Activated CD8-positive, alpha-beta T cell treated with anti-CD3 and anti-CD28 coated beads, Interleukin-2, amount 10 ng/mL, durations not matched to agents 7 days and 5 days (primary cell): Measurements from ENCODE around the gene ESRRB. TPM values are rescaled to one million over a fixed set of nuclear protein-coding genes. Genes with fewer than 3 reads are reported as not detected.

Source experiments
- ATAC-seq: fragments of 150-1000 bp; cut with Tn5 transposase; one replicate; pipeline ENCODE4 v1.10.0; 2021; ENCODE audit warnings: moderate library complexity
- CTCF ChIA-PET: fragments of 350-600 bp; sonication (Branson Sonifier 250); formaldehyde crosslinking; loops from one replicate; lab custom pipeline; 2021; ENCODE audit warnings: antibody characterized with exemption; lab: Charles Lee
- POLR2A ChIA-PET: fragments of 350-600 bp; sonication (Branson Sonifier 250); formaldehyde crosslinking; loops from one replicate; lab custom pipeline; 2021; ENCODE audit warnings: antibody characterized with exemption; lab: Charles Lee
- DNase-seq: peaks from one replicate; pipeline ENCODE4 v3.0.0-alpha.2; 2020
- H3K27ac Mint-ChIP-seq: one replicate; pipeline ENCODE4 v1.8.0; 2021; ENCODE audit warnings: mild to moderate bottlenecking, mixed read lengths
- H3K27me3 Mint-ChIP-seq: one replicate; pipeline ENCODE4 v1.8.0; 2021; ENCODE audit warnings: low read depth, mixed read lengths
- H3K36me3 Mint-ChIP-seq: one replicate; pipeline ENCODE4 v1.8.0; 2021; ENCODE audit warnings: low read depth, mixed read lengths
- H3K4me1 Mint-ChIP-seq: one replicate; pipeline ENCODE4 v1.8.0; 2021; ENCODE audit warnings: low read depth, mixed read lengths
- H3K4me3 Mint-ChIP-seq: one replicate; pipeline ENCODE4 v1.8.0; 2021; ENCODE audit warnings: mild to moderate bottlenecking, mixed read lengths
- H3K9me3 Mint-ChIP-seq: one replicate; pipeline ENCODE4 v1.8.0; 2022; ENCODE audit warnings: mixed read lengths; ENCODE audit not compliant: insufficient read depth
- total RNA-seq, 2 experiments: library from RNA; stranded (reverse); gene quantifications; one replicate each; pipeline ENCODE4 v1.2.3, GENCODE V29; 2021

ESRRB gene
- total RNA-seq, 2 experiments from 2014 or later, result 0.05 TPM; not detected in 1

DNA sequence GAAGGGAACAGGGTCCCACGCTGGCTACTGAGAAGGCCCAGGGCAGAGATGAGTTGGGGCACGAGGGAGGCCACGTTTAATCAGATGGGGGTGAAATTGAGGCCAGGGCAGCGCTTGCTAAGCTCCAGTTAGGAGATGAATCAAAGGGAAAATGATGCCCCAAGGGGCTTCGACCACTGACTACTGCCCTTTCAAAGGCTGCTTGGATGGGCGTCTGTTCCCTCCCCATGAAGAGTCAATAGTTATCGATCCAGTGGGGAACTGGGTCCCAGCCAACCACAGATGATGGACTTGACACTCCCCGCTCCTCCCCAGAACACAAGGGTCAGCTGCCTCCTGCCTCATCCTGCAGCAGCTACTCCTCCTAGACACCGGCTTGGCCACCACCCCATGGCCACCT is 55.6 kb downstream of the ESRRB start:
- no peaks in the 10 kb centered on the region for H3K4me1 Mint-ChIP-seq
- H3K27me3 Mint-ChIP-seq, result no peaks in the 10 kb centered on the region
- POLR2A ChIA-PET, result no interaction called here
- no peak overlapping the region for H3K4me3 Mint-ChIP-seq
- no peaks in the 10 kb centered on the region for H3K9me3 Mint-ChIP-seq
- CTCF ChIA-PET, result no interaction called here
- H3K36me3 Mint-ChIP-seq, result no peaks in the 10 kb centered on the region
- no peak overlapping the region for H3K27ac Mint-ChIP-seq
- no peak for ATAC-seq
- no peak for DNase-seq

DNA sequence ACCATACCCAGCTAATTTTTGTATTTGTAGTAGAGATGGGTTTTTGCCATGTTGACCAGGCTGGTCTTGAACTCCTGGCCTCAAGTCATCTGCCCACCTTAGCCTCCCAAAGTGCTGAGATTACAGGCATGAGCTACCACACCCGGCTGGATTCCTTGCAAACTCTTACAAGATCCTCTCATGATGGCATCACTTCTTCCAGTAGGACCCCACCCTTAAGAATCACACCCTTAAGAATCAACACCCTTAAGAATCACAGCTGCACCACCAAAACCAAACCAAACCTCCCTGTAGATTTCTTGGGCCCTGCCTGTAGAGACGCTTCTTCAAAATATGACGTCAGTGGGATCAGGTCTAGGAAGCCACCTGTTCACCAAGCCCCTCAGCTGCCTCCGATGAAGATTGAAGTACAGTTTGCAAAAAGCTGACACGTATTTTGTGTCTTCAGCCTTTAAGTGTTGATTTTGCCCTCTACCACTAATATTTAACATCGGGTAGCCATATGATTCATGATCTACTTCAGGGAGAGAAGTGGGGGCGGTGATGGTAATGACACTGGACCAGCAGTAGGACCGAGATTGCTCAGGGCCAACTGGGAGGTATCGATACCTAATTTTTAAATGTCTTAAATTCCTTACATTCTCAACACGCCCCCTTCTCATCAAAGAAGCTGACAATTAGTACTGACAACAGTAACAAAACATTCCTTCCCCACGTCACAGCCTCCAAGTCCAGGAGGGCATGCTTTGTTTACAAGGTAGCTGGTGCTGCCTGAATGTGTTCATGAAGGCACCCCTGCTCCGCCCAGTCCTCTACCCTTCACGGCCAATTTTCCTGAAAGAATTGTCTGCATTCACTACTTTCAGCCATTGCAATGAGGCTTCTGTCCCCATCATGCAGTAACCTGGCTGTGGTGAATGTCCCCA is 57.2 kb downstream of the ESRRB start:
- Mint-ChIP-seq H3K9me3 (no peaks in the 10 kb centered on the region), H3K27ac (no peak overlapping the region), H3K4me1 (no peaks in the 10 kb centered on the region), H3K27me3 (no peaks in the 10 kb centered on the region), H3K4me3 (no peak overlapping the region), H3K36me3 (no peaks in the 10 kb centered on the region)
- ChIA-PET POLR2A (no interaction called here), CTCF (no interaction called here)
- no peak for DNase-seq
- no peak for ATAC-seq

DNA sequence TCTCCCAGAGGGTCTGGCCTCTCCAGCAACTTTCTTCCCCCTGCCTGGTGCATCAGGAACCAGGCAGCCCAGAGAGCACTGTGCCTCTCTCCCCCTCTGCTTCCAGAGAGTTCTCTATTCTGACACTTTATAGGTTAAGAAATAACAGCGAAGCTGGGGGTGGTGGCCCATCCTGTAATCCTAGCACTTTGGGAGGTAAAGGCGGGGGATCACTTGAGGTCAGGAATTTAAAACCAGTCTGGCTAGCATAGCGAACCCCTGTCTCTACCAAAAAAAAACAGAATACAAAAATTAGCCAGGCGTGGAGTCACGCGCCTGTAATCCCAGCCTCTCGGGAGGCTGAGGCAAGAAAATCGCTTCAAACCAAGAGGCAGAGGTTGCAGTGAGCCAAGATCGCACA is 58.3 kb downstream of the ESRRB start:
- no peak for ATAC-seq
- H3K4me3 Mint-ChIP-seq, result no peak overlapping the region
- DNase-seq, result no peak
- H3K27ac Mint-ChIP-seq, result no peak overlapping the region
- ChIA-PET CTCF (no interaction called here), POLR2A (no interaction called here)
- no peaks in the 10 kb centered on the region for H3K9me3 Mint-ChIP-seq
- no peaks in the 10 kb centered on the region for H3K4me1 Mint-ChIP-seq
- H3K36me3 Mint-ChIP-seq, result no peaks in the 10 kb centered on the region
- no peaks in the 10 kb centered on the region for H3K27me3 Mint-ChIP-seq

DNA sequence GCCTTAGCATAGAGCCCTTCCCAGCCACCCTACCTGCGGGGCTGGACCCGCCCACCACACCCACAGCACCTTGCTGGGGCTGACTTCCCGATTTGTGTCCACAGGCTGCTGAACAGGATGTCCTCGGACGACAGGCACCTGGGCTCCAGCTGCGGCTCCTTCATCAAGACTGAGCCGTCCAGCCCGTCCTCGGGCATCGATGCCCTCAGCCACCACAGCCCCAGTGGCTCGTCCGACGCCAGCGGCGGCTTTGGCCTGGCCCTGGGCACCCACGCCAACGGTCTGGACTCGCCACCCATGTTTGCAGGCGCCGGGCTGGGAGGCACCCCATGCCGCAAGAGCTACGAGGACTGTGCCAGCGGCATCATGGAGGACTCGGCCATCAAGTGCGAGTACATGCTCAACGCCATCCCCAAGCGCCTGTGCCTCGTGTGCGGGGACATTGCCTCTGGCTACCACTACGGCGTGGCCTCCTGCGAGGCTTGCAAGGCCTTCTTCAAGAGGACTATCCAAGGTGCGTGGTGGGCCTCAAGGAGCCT is 63.4 kb downstream of the ESRRB start:
- Mint-ChIP-seq H3K4me3 (no peak overlapping the region), H3K36me3 (no peaks in the 10 kb centered on the region), H3K4me1 (no peaks in the 10 kb centered on the region), H3K27ac (no peak overlapping the region), H3K27me3 (no peaks in the 10 kb centered on the region), H3K9me3 (no peaks in the 10 kb centered on the region)
- DNase-seq (no peak), ATAC-seq (no peak)
- CTCF ChIA-PET, result interaction anchor here (0.6 kb wide), 1 partner anchor 378 kb away, joined by 3 read pairs; no protein-coding TSS in a partner anchor
- POLR2A ChIA-PET, result no interaction called here

DNA sequence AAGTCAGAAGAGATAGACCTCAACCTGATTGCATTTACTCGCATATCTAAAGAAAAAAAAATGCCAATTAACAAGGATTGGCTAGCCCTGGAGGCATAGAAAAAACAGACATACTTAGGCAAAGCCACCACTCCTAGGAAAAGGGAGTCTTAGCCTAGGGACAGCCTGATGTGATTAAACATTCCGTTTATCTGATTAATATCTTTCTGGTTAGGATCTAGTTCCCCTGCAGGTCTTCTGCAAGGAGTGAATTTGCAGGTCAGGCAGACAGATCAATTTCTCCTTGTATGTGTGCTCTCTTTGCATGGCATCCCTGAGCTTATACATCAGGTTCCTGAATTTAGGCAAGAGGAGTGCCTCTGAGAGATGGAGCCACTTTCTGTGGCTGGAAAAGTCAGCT is 70.5 kb downstream of the ESRRB start:
- no peaks in the 10 kb centered on the region for H3K9me3 Mint-ChIP-seq
- H3K4me3 Mint-ChIP-seq, result no peak overlapping the region
- no peak overlapping the region for H3K27ac Mint-ChIP-seq
- H3K27me3 Mint-ChIP-seq, result peaks cover 7% of the 10 kb centered on the region
- no peaks in the 10 kb centered on the region for H3K4me1 Mint-ChIP-seq
- DNase-seq, result no peak
- ChIA-PET CTCF (interaction anchor here (2.0 kb wide), 1 partner anchor 10 kb away, joined by 8 read pairs; no protein-coding TSS in a partner anchor), POLR2A (no interaction called here)
- no peaks in the 10 kb centered on the region for H3K36me3 Mint-ChIP-seq
- ATAC-seq, result no peak

DNA sequence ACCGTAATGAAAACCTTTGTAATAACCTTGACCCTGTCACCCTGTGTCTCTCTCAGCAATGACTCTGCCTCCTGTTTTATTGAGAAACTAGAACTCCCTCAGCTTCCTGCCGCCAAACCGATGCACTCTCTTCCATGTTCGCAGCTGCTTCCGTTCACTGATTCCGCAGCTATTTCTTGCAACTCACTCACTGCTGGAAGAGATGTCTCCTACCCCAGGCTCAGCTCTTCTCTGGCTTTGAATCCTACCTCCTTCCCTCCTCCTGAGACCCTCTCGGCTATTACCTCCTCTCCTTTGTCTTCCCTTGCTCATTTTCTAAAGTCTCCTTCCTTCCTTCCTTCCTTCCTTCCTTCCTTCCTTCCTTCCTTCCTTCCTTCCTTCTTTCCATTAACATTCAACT is 71.0 kb downstream of the ESRRB start:
- H3K9me3 Mint-ChIP-seq, result no peaks in the 10 kb centered on the region
- no peak overlapping the region for H3K4me3 Mint-ChIP-seq
- H3K27me3 Mint-ChIP-seq, result peaks cover 7% of the 10 kb centered on the region
- no peak overlapping the region for H3K27ac Mint-ChIP-seq
- H3K4me1 Mint-ChIP-seq, result no peaks in the 10 kb centered on the region
- ATAC-seq (no peak), DNase-seq (no peak)
- CTCF ChIA-PET, result interaction anchor here (2.0 kb wide), 1 partner anchor 9 kb away, joined by 8 read pairs; no protein-coding TSS in a partner anchor
- no peaks in the 10 kb centered on the region for H3K36me3 Mint-ChIP-seq
- POLR2A ChIA-PET, result no interaction called here

- Mint-ChIP-seq H3K4me1 (no peaks in the 10 kb centered on the region), H3K27ac (no peak overlapping the region), H3K4me3 (no peak overlapping the region), H3K27me3 (peaks cover 15% of the 10 kb centered on the region), H3K36me3 (no peaks in the 10 kb centered on the region), H3K9me3 (no peaks in the 10 kb centered on the region)
- ATAC-seq, result no peak
- no peak for DNase-seq
- ChIA-PET POLR2A (no interaction called here), CTCF (no interaction called here)
Measured at GRCh38 chr14:76450476-76450875, 74.5 kb downstream of the ESRRB start.

DNA sequence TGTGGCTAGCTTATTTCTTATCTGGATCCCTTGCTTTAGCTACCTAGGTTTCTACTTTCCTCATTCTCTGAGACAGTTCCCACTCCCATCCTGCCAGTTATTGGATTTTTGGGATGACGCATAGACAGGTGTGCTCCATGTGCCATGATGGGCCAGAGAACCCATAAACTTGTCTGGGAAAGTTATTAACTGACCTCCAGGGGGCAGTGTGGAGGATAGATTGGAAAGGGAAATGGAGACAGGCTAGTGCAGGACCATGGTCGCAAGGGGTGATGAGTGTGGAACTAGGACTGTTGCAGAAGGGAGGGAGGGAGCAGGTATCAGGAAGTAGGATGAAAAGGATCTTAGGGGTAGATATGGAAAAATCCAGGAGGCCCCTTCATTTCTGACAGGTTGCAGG is 80.3 kb downstream of the ESRRB start:
- ATAC-seq (peak; percentile 57), DNase-seq (peak; percentile 60)
- Mint-ChIP-seq H3K4me3 (no peak overlapping the region), H3K27me3 (peaks cover 8% of the 10 kb centered on the region), H3K9me3 (no peaks in the 10 kb centered on the region), H3K4me1 (no peaks in the 10 kb centered on the region), H3K36me3 (no peaks in the 10 kb centered on the region), H3K27ac (no peak overlapping the region)
- CTCF ChIA-PET, result interaction anchor here (0.7 to 1.8 kb wide), 8 partner anchors 9 to 219 kb away, joined by 3 to 8 read pairs (median 4); no protein-coding TSS in a partner anchor
- POLR2A ChIA-PET, result no interaction called here

GRCh38 chr14:76456891-76457586 is 81.1 kb downstream of the ESRRB start:
- ChIA-PET CTCF (interaction anchor here (1.3 to 1.8 kb wide), 5 partner anchors 10 to 16 kb away, joined by 3 to 8 read pairs (median 4); no protein-coding TSS in a partner anchor), POLR2A (no interaction called here)
- ATAC-seq (no peak), DNase-seq (no peak)
- Mint-ChIP-seq H3K4me1 (no peaks in the 10 kb centered on the region), H3K27ac (no peak overlapping the region), H3K4me3 (no peak overlapping the region), H3K36me3 (no peaks in the 10 kb centered on the region), H3K27me3 (peaks cover 8% of the 10 kb centered on the region), H3K9me3 (no peaks in the 10 kb centered on the region)

- ChIA-PET POLR2A (no interaction called here), CTCF (no interaction called here)
- Mint-ChIP-seq H3K36me3 (no peaks in the 10 kb centered on the region), H3K27me3 (peaks cover 8% of the 10 kb centered on the region), H3K27ac (no peak overlapping the region), H3K4me3 (no peak overlapping the region), H3K9me3 (no peaks in the 10 kb centered on the region), H3K4me1 (no peaks in the 10 kb centered on the region)
- no peak for ATAC-seq
- no peak for DNase-seq
Measured at GRCh38 chr14:76457841-76458240, 81.9 kb downstream of the ESRRB start.

DNA sequence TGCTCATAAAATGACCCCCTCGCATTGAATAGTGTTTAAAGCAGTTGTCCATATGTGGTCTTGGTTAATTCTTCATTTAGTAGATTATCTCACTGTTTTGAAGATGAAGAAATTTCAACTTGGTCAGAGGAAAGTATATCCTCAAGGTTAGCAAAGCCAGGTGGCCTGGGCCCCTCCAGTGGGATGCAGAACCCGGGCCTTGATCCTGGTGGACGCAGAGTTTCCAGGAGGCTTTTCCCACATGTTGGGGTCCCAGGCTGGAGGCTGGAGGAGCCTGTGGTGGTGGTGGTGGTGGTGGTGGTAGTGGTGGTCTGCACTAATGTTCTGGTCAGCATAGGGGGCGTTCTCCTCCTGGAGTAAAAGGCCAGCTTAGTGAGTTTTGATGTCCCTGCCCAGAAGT is 85.9 kb downstream of the ESRRB start:
- no peak overlapping the region for H3K4me3 Mint-ChIP-seq
- DNase-seq, result no peak
- ATAC-seq, result no peak
- H3K27ac Mint-ChIP-seq, result no peak overlapping the region
- ChIA-PET CTCF (no interaction called here), POLR2A (no interaction called here)
- H3K36me3 Mint-ChIP-seq, result no peaks in the 10 kb centered on the region
- no peaks in the 10 kb centered on the region for H3K4me1 Mint-ChIP-seq
- no peaks in the 10 kb centered on the region for H3K9me3 Mint-ChIP-seq
- H3K27me3 Mint-ChIP-seq, result no peaks in the 10 kb centered on the region

GRCh38 chr14:76462330-76462729 is 86.4 kb downstream of the ESRRB start:
- ChIA-PET POLR2A (no interaction called here), CTCF (no interaction called here)
- Mint-ChIP-seq H3K4me3 (no peak overlapping the region), H3K27ac (no peak overlapping the region), H3K9me3 (no peaks in the 10 kb centered on the region), H3K4me1 (no peaks in the 10 kb centered on the region), H3K36me3 (no peaks in the 10 kb centered on the region), H3K27me3 (no peaks in the 10 kb centered on the region)
- ATAC-seq (no peak), DNase-seq (no peak)
